PC-3 (cell line): ENCODE data around the gene TBC1D2. TPM values are rescaled to one million over a fixed set of nuclear protein-coding genes. Genes with fewer than 3 reads are reported as not detected.

ENCODE experiments used
- ATAC-seq: fragments of 200-7000 bp; cut with Tn5 transposase; 2 replicates; pipeline ENCODE4 v1.9.1; 2020; ENCODE audit warnings: mild to moderate bottlenecking, moderate library complexity
- BruUV-seq: library from RNA; stranded (reverse); fragments of 400-500 nt; replicated peaks from 2 replicates; lab custom pipeline; 2021; lab: Mats Ljungman, UMichigan
- CTCF ChIA-PET: fragments of 300-600 bp; sonication (Branson Sonifier 250); formaldehyde crosslinking; loops from one replicate; lab custom pipeline; 2022; ENCODE audit warnings: antibody characterized with exemption; lab: Charles Lee
- POLR2A ChIA-PET: fragments of 300-600 bp; sonication (Branson Sonifier 250); formaldehyde crosslinking; loops from one replicate; lab custom pipeline; 2022; ENCODE audit warnings: antibody characterized with exemption; ENCODE audit not compliant: unreplicated experiment; lab: Charles Lee
- DNase-seq: peaks from one replicate; pipeline ENCODE4 v3.0.0-alpha.2; 2015
- H2AFZ ChIP-seq: fragments of 300-600 bp; sonication (generic); 2 replicates; pipeline ENCODE4 v1.6.0; 2016; ENCODE audit warnings: antibody characterized with exemption, low read length
- H3F3A ChIP-seq: fragments of 300-600 bp; sonication (generic); one replicate; pipeline ENCODE4 v1.6.0; 2017; ENCODE audit warnings: antibody characterized with exemption, low read length, control low read depth, mild to moderate bottlenecking; ENCODE audit not compliant: unreplicated experiment
- H3K27ac ChIP-seq: fragments of 300-600 bp; sonication (generic); 2 replicates; pipeline ENCODE4 v1.5.1; 2016; ENCODE audit warnings: mild to moderate bottlenecking, low read length
- H3K27me3 ChIP-seq: fragments of 300-600 bp; sonication (generic); 2 replicates; pipeline ENCODE4 v1.6.1; 2016; ENCODE audit warnings: low read length, mixed read lengths
- H3K36me3 ChIP-seq: fragments of 300-600 bp; sonication (generic); 2 replicates; pipeline ENCODE4 v1.6.1; 2016; ENCODE audit warnings: low read depth, mixed run types, low read length, mixed read lengths
- H3K4me1 ChIP-seq: fragments of 300-600 bp; sonication (generic); 2 replicates; pipeline ENCODE4 v1.5.1; 2016; ENCODE audit warnings: low read length; ENCODE audit not compliant: insufficient read depth
- H3K4me2 ChIP-seq: fragments of 300-600 bp; sonication (generic); 2 replicates; pipeline ENCODE4 v1.6.0; 2016; ENCODE audit warnings: low read length
- H3K4me3 ChIP-seq: fragments of 300-600 bp; sonication (generic); 2 replicates; pipeline ENCODE4 v1.5.1; 2016; ENCODE audit warnings: mild to moderate bottlenecking, low read length, mixed read lengths
- H3K79me2 ChIP-seq: fragments of 300-600 bp; sonication (generic); 2 replicates; pipeline ENCODE4 v1.6.1; 2017; ENCODE audit warnings: low read length, mixed read lengths
- H3K9ac ChIP-seq: fragments of 300-600 bp; sonication (generic); 2 replicates; pipeline ENCODE4 v1.6.0; 2016; ENCODE audit warnings: mild to moderate bottlenecking, low read length
- H3K9me2 ChIP-seq: fragments of 300-600 bp; sonication (generic); replicated peaks from 2 replicates; pipeline ENCODE4 v1.6.1; 2016; ENCODE audit warnings: mixed run types, low read length, mixed read lengths
- H3K9me3 ChIP-seq: fragments of 300-600 bp; sonication (generic); 2 replicates; pipeline ENCODE4 v1.6.1; 2016; ENCODE audit warnings: low read length, mixed read lengths
- H4K20me1 ChIP-seq: fragments of 300-600 bp; sonication (generic); 2 replicates; pipeline ENCODE4 v1.6.1; 2016; ENCODE audit warnings: low read length, mixed read lengths
- EZH2 ChIP-seq: fragments of 300-600 bp; sonication (generic); IDR thresholded peaks from one replicate; pipeline ENCODE4 v1.6.1; 2017; ENCODE audit warnings: antibody characterized with exemption, mild to moderate bottlenecking, low read length; ENCODE audit not compliant: unreplicated experiment
- EZH2phosphoT487 ChIP-seq: fragments of 300-600 bp; sonication (generic); IDR thresholded peaks from 2 replicates; pipeline ENCODE4 v1.6.1; 2018; ENCODE audit warnings: mild to moderate bottlenecking, antibody characterized with exemption, low read length, borderline replicate concordance
- intact Hi-C: fragments of 100-400 bp; cut with micrococcal nuclease; formaldehyde crosslinking; loops from 2 replicates; pipeline ENCODE4 v1.9.0; 2023
- total RNA-seq: library from RNA; depleted of rRNA; stranded (reverse); fragments of >200 nt; gene quantifications from 2 replicates; pipeline ENCODE4 v1.2.3, GENCODE V29; 2014
- TF ChIP-seq, protein P1 (sequence below): fragments of 300-600 bp; sonication (generic); conservative IDR thresholded peaks from 2 replicates; pipeline ENCODE4 v1.5.1; 2017; ENCODE audit warnings: antibody characterized with exemption, low read depth, mild to moderate bottlenecking, low read length

Gene TBC1D2
- total RNA-seq, 1 experiment from 2014 or later: 7.4 TPM

DNA sequence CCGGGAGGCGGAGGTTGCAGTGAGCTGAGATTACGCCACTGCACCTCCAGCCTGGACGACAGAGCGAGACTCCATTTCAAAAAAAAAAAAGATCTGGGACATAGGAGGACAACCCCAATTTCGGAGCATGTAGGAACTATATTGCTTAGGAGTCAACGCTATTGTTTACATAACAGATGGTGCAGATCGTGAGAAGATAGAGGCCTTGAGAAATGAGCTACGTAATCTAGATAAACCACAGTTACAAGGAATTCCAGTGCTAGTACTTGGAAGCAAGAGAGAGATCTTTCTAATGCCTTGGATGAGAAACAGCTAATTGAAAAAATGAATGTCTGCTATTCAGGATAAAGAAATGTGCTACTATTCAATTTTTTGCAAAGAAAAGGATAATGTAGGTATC is 20.3 kb downstream of the TBC1D2 start:
- no peak overlapping the region for H3K27ac ChIP-seq
- no peak overlapping the region for H2AFZ ChIP-seq
- ATAC-seq (no peak), DNase-seq (no peak)
- H3F3A ChIP-seq: no peaks in the 10 kb centered on the region
- ChIA-PET POLR2A (no interaction called here), CTCF (no interaction called here)
- H4K20me1 ChIP-seq: no peaks in the 10 kb centered on the region
- no peak overlapping the region for H3K4me2 ChIP-seq
- H3K9ac ChIP-seq: no peak overlapping the region
- TF ChIP-seq, protein P1, sequence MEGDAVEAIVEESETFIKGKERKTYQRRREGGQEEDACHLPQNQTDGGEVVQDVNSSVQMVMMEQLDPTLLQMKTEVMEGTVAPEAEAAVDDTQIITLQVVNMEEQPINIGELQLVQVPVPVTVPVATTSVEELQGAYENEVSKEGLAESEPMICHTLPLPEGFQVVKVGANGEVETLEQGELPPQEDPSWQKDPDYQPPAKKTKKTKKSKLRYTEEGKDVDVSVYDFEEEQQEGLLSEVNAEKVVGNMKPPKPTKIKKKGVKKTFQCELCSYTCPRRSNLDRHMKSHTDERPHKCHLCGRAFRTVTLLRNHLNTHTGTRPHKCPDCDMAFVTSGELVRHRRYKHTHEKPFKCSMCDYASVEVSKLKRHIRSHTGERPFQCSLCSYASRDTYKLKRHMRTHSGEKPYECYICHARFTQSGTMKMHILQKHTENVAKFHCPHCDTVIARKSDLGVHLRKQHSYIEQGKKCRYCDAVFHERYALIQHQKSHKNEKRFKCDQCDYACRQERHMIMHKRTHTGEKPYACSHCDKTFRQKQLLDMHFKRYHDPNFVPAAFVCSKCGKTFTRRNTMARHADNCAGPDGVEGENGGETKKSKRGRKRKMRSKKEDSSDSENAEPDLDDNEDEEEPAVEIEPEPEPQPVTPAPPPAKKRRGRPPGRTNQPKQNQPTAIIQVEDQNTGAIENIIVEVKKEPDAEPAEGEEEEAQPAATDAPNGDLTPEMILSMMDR: no peak
- TF ChIP-seq EZH2phosphoT487: no peak
- TF ChIP-seq EZH2: no peak
- no peak overlapping the region for H3K4me3 ChIP-seq
- H3K9me3 ChIP-seq: no peaks in the 10 kb centered on the region
- no peaks in the 10 kb centered on the region for H3K9me2 ChIP-seq
- no peaks in the 10 kb centered on the region for H3K27me3 ChIP-seq
- intact Hi-C loops: no loop called here
- no peaks in the 10 kb centered on the region for H3K79me2 ChIP-seq
- H3K36me3 ChIP-seq: no peaks in the 10 kb centered on the region
- H3K4me1 ChIP-seq: peaks cover 22% of the 10 kb centered on the region
- no TSS peak for BruUV-seq

DNA sequence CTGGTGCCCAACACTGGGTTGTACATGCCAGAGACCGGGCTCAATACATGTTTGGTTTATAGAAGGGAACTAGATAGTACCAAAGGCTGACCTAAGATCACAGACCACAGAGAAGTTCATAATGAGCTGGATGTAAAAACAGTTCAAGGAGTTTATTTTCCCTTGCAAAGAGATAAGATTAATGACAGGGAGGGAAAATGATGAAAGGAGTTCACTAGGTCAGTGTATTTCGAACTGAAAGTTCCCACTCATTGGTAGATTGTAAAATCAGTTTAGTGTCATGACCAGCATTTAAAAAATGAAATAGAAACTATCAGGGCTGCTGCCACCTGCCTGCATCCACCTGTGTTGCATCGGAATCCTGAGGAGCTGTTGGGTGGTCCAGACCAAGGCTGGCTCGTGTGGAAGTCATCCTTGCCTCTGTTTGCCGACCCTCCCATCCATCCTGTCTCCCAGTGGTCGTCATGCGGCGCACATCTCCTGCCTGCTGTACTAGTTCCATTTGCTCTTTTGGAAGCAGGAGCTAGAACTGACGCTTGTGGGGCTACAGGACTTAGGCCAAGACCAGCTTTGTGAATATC is 21.1 kb downstream of the TBC1D2 start:
- Histone ChIP-seq H3K4me3 (no peak overlapping the region), H3F3A (no peaks in the 10 kb centered on the region), H3K4me2 (no peak overlapping the region), H3K4me1 (peaks cover 26% of the 10 kb centered on the region), H3K27ac (no peak overlapping the region), H3K27me3 (no peaks in the 10 kb centered on the region), H3K9ac (no peak overlapping the region), H3K9me3 (no peaks in the 10 kb centered on the region), H2AFZ (no peak overlapping the region), H4K20me1 (no peaks in the 10 kb centered on the region), H3K9me2 (no peaks in the 10 kb centered on the region), H3K79me2 (no peaks in the 10 kb centered on the region), H3K36me3 (no peaks in the 10 kb centered on the region)
- BruUV-seq: no TSS peak
- TF ChIP-seq EZH2phosphoT487 (no peak), EZH2 (no peak)
- TF ChIP-seq, protein P1: peak; percentile 22; the same call in 1 of the 2 replicates
- no peak for ATAC-seq
- POLR2A ChIA-PET: no interaction called here
- DNase-seq: no peak
- CTCF ChIA-PET: interaction anchor here (0.5 kb wide), 1 partner anchor 29 kb away, joined by 3 read pairs; no protein-coding TSS in a partner anchor
- intact Hi-C loops: no loop called here

DNA sequence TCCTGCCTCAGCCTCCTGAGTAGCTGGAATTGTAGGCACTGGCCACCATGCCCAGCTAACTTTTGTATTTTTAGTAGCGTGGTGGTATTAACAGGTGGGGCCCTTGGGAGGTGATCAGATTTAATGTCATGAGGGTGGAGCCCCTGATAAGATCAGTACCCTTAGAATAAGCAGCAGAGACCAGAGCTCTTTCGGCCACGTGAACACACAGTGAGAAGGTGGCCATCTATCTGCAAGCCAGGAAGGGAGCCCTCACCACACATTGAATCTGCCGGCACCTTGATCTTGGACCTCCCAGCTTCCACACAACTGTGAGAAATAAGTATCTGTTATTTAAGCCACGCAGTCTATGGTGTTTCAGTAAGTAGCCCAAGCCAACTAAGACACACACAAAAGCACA is 22.5 kb downstream of the TBC1D2 start:
- Histone ChIP-seq H3K4me2 (no peak overlapping the region), H2AFZ (no peak overlapping the region), H3K9me3 (no peaks in the 10 kb centered on the region), H3K9me2 (no peaks in the 10 kb centered on the region), H3K36me3 (no peaks in the 10 kb centered on the region), H3K79me2 (no peaks in the 10 kb centered on the region), H3F3A (no peaks in the 10 kb centered on the region), H3K27ac (no peak overlapping the region), H4K20me1 (no peaks in the 10 kb centered on the region), H3K4me1 (peaks cover 26% of the 10 kb centered on the region), H3K27me3 (no peaks in the 10 kb centered on the region), H3K4me3 (no peak overlapping the region), H3K9ac (no peak overlapping the region)
- DNase-seq: no peak
- CTCF ChIA-PET: no interaction called here
- TF ChIP-seq, protein P1: no peak
- TF ChIP-seq EZH2phosphoT487 (no peak), EZH2 (no peak)
- POLR2A ChIA-PET: no interaction called here
- BruUV-seq: no TSS peak
- intact Hi-C loops: no loop called here
- no peak for ATAC-seq
